Measurements from ENCODE around the gene TPMT. TPM values are rescaled to one million over a fixed set of nuclear protein-coding genes. Genes with fewer than 3 reads are reported as not detected.
A peak's percentile ranks its signal among the peaks of the same experiment; 100 is the strongest.
"Not testable (repeated sequence)": the region's sequence is repeated elsewhere in the genome, so short reads cannot be mapped to it uniquely, and the experiment has no call there.

The TPMT gene
- total RNA-seq, 1 donor from 2014 or later, result 5.9 TPM

DNA sequence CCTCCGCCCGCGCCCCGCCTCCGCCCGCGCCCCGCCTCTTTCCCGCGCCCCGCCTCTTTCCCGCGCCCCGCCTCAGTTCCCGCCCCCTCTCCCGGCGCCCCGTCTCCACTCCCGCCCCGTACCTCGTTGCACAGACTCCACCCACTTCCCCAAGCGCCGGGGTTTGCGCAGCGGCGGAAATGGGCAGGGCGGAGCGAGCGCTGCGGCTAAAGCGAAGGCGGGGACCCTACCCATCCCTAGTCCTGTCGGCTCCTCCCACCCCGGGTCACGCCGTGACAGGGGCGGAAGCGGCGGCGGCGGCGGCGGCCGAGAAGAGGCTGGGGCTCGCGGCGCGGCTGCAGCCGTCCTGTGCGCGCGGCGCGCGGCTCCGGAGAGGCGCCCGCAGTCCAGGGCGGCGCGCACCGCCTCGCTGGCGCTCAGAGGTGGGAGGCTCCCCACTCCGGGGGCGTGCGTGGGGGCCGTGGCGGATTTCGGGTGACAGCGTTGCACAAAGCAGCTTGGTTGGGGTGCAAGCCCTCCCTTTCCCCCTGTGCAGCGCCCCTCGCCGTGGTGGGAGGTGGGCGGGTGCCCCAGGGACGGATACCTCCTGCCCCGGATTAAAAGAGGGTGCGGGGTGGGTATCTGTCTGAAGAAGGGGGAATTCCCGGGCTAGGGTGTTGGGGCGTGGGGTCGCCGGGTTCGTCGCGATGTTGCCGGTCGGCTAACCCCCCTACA, 430 bp upstream of the TPMT start, which contains the start of gene KDM1B:
TSS of gene KDM1B (plus strand) at position 273 of the 714 bp plus-strand sequence. CDS start 4,474 bp downstream, outside the sequence.
- peak; percentile 96 for DNase-seq

DNA sequence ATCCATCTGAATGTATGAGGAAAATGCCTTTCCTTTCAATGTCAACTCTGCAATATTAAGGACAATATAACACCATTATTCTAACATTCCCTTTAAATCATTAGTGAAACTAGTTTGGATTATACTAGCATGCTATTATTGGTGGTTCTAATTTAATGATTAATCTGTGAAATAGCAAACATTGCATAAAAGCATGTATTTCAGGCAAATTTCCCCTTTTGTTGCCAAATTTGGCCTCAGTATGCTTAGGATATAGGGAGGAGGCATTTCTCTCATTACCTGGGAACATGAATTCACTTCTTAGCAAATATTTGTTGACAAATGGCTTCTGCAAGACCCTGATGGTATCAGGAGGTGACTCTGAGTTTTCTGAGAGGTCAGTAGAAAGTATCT, 1.6 kb downstream of the TPMT start:
- DNase-seq, result no peak

DNA sequence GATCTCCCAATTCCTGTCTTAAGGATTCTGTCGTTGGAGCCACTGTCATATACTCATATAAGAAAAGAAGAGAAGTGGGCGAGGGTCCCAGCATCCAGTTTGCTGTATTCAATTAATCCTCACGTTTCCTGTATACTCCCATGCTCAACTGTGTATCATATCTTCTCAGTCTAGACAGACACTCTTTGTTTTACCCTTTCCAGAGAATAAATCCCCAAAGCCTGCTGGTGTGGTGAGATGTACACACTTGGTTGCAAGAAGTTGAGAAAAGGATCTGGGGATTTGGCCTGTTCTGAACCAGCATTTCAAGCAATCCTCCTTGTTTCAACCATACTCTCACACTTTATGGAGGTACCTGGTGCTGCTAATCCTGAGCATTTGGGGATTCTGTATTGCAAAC, 3.1 kb downstream of the TPMT start:
- no peak for DNase-seq

DNA sequence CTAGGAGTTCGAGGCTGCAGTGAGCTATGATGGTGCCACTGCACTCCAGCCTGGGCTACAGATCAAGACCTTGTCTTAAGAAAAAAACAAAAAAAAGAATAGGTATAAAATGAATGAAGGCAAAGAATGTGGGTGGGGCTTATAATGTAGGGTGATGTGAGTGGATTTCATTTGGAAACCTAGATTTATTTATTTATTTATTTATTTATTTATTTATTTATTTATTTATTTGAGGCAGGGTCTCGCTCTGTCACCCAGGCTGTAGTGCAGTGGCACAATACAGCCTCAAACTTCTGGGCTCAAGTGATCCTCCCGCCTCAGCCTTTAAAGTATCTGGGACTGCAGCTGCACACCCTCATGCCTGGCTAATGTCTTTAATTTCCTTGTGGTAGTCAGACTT, 3.5 kb downstream of the TPMT start:
- DNase-seq, result not testable (repeated sequence)

DNA sequence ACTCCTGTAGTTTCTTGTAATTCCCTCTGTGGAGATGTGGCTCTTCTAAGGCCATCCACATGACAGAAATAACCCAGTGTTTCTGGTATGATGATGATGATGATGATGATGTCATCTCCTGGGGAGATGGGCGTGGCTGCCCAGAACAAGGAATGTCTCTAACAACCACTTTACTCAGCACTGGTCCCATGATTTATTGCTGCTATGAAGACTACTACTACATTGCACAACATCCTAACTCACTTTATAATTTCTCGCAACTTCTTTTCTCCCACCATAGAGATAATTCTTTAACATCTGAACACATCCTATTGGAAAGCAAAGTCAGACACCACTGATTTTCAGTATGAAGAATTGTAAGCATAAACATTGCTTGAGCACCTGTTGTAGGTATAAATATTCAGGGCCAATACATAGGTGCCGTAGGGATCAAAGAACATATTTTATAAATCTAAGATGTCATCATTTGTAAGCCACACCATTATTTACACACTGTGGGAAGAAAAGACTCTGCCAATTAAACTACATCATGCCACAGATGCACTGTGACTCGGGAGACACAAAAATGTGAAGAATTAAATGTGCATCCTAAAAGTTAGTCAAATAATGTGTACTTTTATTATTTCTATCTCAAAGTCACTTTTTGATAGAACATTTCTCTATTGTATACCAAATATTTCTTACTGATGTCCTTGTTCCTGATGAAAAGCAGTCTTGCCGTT, 6.4 kb downstream of the TPMT start:
- DNase-seq, result no peak

DNA sequence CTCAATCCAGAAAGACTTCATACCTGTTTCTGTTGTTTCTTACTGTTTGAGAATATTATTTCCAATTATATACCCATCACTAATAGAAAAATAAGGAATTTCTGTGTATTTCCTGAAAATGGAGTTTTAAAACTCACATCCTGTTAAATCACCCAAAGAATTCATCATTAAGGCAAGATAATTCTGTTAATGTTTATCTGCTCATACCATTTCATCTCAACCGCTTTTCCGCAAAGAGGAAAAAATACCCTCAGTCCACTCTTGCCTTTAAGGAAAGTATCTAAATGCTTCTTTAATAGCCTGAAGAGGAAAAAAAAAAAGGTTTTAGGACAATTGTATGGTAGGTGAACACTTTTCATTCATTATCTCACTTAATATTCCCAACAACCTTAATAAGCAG, 7.3 kb downstream of the TPMT start:
- DNase-seq, result no peak

DNA sequence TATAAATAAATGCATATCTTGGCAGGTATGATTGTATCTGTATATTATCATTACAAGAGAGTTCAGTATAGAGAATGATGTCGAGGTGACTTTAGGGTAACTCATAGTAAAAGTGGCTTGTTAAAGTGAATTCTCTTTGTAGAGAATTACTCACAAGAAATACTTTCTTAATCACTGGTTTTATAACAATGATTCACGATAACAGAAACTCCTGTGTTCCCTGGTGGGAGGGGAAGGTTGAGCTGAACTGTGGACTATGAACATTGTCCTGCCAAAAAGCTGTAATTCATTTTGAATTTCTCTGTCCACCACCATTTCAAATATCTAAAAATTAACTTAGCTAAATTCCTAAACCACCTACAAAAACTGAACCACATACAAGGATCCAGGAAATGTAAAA, 7.7 kb downstream of the TPMT start:
- no peak for DNase-seq

DNA sequence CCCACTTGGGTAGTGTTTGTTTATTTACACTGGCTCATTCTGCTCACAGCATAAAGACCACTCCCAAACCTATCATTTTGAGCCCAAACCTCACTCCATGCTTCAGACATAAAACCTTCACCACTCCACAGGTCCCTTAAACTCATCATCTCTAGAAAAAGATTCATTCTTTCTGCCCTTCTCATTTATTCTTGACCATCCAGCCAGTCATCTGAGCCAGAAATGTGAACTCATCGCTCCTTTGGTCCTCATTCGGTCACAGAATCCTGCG, 12.4 kb downstream of the TPMT start:
- DNase-seq, result no peak

DNA sequence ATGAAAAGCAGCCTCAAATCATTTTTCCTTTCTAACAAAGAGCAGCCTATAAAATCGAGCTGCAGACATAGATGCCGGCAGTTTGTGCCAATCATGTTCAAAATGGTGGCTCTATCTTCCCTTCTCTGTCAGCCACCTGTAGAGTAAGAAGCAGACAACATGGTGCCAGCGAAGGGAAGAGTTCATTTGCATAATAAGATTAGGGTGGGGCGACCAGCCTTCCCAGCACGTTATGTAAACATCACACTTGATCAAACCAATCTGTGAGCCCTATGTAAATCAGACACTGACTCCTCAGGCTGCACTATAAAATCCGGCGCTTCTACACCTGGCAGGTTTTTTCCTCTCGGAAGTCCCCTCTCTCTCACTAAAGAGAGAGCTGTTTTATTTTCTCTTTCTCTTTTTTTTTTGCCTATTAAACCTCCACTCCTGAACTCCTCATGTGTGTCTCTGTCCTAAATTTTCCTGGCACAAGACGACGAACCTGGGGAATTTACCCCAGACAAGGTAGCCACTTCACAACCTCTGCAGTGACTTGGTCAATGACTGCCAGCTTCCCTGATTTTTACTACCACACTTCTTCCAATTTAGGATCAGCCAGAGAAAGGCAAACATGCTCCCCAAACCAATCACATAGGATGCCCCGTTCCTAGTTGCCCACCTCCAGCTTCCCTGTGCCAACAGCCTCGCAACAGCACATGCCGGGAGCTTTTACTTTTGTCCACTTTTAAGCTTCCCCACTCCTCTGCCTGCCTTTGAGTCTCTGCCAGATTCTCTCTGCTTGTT, 12.9 kb downstream of the TPMT start:
- no peak for DNase-seq

DNA sequence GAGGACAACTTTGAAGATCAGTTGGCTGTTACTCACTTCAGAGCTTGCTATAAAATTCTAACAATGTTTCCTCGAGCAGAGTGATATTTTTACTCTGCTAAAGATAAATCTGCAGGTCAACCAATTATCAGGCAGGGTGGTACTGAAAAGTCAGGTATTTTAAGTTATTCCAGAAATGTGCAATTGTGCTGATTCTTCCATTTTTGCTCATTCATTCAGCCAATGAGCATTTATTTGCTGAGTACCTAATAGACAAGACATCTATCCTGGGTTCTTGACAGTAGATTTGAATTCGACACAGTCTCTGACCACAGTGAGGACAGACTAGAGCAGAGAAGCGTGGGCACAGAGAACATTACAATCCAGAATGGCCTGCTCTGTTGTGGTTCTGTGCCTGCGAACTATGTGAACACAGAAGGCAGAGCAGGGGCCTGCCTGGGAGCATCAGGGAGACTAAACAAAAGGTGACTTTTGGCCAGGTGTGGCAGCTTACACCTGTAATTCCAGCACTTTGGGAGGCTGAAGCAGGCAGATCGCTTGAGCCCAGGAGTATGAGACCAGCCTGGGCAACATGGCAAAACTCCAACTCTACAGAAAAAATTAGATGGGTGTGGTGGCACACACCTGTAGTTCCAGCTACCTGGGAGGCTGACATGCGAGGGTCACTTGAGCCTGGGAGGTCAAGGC, 14.8 kb downstream of the TPMT start:
- DNase-seq, result no peak

DNA sequence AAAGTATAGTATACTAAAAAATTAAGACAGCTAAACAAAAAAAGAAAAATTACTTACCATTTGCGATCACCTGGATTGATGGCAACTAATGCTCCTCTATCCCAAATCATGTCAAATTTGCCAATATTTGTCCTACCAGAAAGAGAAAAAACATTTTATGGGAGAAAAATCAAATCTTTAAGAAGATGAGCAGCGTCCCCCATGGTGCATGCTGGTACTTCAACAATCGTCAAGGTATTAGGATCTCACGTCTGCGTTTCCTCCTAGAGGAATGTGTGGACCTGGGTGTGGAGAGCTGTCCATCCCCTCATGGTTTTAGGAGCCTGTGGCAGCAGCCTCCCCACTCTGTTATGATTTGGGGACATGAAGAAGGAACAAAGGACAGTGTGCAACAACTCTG, 16.0 kb downstream of the TPMT start:
- DNase-seq, result no peak

DNA sequence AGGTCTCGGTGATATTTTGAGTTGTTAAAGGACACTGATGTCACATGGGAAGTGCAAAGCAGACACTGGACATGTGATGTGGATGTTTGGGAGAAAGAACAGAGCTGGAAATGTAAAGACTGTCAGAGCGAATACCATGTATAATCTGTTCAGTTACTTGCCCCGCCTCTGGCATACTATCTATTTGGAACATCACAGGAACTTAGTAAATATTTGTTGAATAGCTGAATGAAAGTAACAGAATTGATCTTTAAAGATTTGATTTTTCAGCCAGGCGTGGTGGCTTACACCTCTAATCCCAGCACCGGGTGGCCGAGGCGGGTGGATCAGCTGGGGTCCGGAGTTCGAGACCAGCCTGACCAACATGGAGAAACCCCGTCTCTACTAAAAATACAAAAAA, 18.6 kb downstream of the TPMT start:
- no peak for DNase-seq

DNA sequence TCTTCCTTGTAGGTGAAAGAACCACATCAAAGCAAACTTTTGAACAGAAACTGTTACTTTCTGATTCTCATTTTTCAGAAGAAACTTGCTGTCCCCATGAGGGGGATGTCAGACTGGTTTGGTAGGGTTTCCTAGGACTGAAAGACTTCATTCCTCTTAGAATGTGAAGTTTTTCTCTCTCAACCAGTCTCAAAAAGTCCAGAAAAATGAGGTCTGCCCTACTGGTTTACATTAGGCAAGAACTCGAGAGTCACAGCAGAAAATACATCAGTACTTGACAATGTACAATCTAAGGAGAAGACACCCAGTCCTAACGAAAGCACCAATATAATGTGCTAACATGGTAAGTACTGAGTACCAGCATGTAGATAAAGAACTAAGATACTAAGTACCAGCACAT, 19.7 kb downstream of the TPMT start:
- no peak for DNase-seq

DNA sequence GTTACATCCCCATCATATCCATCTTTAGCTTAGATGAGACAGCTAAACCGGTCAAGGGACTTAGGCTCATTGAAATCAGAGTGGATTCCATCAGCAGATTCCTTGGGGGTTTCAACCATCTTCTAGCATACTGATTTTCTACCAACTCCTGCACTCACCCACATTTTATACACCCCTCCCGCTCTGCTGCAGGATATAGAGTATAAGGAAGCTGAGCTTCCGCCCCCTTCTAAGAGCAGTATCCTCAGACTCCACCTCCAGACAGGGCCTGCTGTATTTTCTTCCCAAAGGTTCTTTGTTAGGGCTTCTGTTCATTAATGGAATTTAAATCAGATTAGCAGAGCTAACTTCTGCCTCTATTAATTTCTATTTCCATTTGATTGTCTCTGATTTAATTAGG, 22.5 kb downstream of the TPMT start:
- no peak for DNase-seq

DNA sequence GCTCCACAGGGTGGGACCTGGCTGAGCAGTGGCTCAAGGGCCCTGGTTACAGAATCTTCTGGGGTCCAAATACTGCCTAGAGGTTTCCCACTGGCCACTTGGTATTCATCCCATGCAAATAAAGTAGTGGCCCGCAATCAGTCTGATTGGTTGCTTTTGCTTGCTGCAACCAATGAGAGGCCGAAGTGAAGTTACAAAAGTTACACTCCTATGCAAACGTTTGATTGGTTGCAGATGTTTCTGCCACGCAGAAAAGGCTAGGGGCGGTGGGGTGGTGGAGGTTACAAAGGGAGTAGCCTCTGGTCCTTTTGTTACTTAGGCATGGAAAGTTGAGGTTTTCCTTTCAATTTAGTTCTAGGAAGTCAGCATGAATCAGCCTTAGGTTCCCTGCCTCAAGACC, 28.8 kb downstream of the TPMT start:
- DNase-seq, result no peak

DNA sequence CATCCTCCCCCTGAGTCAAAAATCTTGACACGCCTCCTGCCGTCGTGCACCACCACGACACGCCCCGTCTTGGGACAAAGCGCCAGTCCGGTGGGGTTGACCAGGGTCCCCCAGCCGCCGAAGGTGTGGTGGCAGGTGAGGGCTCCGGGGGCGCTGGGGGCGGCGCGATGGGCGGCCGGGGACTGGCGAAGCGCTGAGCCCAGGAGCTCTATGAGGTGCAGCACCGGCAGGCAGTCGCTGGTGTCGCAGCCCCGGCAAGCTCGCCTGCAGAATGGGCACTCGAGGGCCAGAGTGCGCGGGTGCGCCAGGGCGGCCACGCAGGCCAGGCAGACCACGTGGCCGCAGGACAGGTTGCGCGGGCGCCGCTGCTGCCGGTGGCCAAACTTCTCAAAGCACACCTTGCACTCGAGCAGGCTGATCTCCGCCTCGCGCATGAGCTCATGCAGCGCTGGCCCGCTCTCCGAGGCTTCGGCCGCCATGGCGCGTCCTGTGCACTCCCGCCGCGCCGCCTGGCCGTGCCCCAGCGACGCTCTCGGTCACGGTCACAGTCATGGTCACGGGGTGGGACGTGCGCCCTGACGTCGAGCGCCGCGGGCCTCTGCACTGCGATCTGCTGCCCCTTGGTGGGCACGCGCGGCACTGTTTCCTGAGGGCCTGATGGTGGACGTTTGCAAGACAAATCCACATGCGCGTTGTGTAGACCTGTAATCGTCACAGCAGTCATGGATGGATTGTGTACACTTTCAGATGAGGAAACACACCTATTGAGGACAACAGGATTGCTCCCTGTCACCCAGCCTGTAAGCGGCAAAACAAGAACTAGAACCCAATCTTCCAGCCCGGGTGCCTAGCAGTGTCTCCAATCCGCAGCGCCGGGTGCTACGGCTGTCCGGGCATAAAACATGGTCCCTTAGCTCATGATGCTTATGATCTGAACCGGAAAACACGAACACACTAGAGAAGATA, 32.5 kb downstream of the TPMT start, which contains the start of gene NHLRC1:
TSS of gene NHLRC1 (minus strand) at position 550 of the 966 bp plus-strand sequence. CDS start at position 479, 71 bp downstream.
- peak; percentile 73 for DNase-seq

DNA sequence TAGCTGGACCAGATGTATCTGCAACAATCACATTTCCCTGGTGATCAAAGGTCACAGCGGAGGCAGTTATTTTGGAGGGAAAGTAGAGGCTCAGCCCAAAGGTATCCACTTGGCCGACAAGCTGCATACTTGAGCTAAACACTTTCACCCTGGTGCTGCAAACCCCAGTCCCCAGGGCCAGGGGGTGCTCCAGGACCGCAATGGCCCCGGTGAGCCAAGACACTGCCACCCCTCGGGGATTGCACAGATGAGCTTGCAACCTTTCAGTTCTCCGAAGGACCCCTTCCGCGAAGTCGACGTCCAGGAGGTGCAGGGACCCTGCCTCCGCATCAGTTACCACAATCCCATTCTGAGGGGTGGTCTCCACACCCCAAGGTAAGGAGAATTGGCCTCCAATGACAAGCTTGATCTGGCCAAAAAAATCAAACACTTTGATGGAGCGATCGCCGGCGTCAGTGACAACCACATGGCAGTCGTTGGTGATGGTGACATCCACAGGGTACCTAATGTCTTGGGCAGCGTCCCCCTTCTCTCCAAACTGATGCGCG, 33.2 kb downstream of the TPMT start:
- no peak for DNase-seq

DNA sequence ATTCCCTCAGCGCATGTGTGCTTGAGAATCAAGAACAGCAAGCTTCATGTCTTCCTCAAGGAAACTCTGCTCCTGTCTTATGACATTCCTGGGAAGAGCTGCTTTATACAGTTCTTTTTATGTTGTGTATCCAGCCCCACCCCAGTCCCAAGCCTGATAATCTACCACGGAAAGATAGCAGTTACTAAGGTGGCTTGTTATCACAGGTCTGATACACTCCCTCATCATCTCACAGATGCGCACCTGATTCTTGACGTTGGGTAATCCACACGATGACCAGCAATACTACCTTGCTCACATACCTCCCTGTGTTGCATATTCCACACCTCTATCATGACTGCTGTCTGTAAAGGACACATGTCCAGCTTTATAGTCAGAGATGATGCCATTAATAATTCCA, 35.6 kb downstream of the TPMT start:
- no peak for DNase-seq

DNA sequence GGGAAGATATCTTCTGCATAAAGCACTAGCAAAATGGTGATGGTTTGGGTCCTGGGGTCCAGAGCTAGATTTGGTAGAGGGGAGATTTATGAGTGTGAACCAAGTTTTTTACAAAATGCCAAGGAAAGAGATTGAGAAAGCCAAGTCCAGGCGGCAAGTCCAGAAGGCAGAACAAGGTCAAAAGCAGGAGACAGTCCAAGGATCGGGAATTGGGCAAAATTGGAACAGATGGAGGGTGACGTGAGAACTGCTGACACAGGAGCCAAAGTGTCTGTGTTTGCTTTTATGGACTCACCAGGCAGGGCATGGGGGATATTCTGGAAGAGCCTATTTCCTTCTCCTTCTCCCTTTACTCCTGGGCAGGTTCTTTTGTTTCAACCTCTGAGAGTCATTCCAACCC, 36.5 kb downstream of the TPMT start:
- DNase-seq, result no peak

DNA sequence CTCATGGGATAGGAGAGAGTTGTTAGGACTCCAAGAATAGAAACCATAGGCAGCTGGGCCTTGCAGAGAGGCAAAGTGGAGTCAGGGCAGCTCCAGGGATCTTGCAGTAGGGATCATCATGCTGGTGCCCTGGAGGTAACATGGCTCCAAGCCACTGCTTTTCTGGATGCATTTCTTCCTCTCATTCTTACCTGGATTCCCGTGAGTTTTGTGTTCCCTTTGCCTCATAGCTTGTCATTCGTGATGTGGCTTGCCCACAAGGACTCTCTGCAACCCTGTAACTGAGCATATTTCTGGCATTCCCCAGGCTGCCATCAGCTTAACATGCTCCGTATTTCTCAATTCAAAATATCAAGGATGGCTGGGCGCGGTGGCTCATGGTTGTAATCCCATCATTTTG, 37.7 kb downstream of the TPMT start:
- DNase-seq, result no peak

DNA sequence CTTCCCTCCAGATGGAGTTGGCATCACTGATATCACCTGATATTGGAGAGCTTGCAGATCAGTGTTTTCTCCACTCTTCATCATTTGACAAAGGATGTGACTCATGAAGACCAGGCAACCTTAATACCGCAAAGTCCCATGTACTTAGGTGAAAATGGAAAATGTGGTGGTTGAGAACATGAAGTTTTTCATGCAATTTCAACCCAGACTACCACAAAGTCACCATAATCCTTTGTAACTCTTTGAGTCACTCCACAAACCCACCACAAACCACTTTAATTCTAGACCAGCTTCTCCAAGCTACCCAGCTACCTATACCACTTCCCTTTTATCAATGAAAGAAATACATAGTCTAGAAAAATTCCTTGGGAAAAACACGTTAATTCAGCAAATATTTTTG, 39.5 kb downstream of the TPMT start:
- DNase-seq, result no peak
